ENCODE results near the gene MUC4.
"Not testable (repeated sequence)": the region's sequence is repeated elsewhere in the genome, so short reads cannot be mapped to it uniquely, and the experiment has no call there.

Gene MUC4

GRCh38 chr3:195715583-195716266 lies 96.0 kb downstream of the MUC4 start:
- no peak overlapping the region for H3K27ac ChIP-seq (ENCODE audit: low read depth, low read length)
- no peaks in the 10 kb centered on the region for H4K20me1 ChIP-seq (ENCODE audit: control insufficient read depth, insufficient read depth, low read depth, low read length)
- H3K4me3 ChIP-seq (ENCODE audit: low read length), result no peak overlapping the region
- no peak for TF ChIP-seq EZH2phosphoT487 (IDR thresholded peaks at IDR 0.05; ENCODE audit: borderline replicate concordance, low read length)
- no peak for TF ChIP-seq CTCF (IDR thresholded peaks at IDR 0.05; ENCODE audit: low read depth, low read length, poor library complexity, severe bottlenecking)
- H3K9me2 ChIP-seq (replicated peaks; ENCODE audit: control insufficient read depth, low read length), result no peaks in the 10 kb centered on the region
- H3K79me2 ChIP-seq (ENCODE audit: control insufficient read depth, low read length), result no peaks in the 10 kb centered on the region
- no peaks in the 10 kb centered on the region for H3K27me3 ChIP-seq (ENCODE audit: control insufficient read depth, low read length)
- no peaks in the 10 kb centered on the region for H3K9me3 ChIP-seq (ENCODE audit: control insufficient read depth, insufficient read depth, low read length)
- peaks cover under 1% of the 10 kb centered on the region for H3K4me1 ChIP-seq (ENCODE audit: control insufficient read depth, low read length)
- no peaks in the 10 kb centered on the region for H3K36me3 ChIP-seq (ENCODE audit: control insufficient read depth, low read length)
- no peak overlapping the region for H3K4me2 ChIP-seq (ENCODE audit: low read length)
- no peaks in the 10 kb centered on the region for H3F3A ChIP-seq (ENCODE audit: control insufficient read depth, insufficient read depth)

- no peaks in the 10 kb centered on the region for H3K4me1 ChIP-seq (ENCODE audit: control insufficient read depth, low read length)
These were observed 96.6 kb downstream of the MUC4 start for GRCh38 chr3:195715134-195715533.

GRCh38 chr3:195714380-195715011 lies 97.2 kb downstream of the MUC4 start:
- no peak overlapping the region for H3K4me3 ChIP-seq (ENCODE audit: low read length)
- no peaks in the 10 kb centered on the region for H4K20me1 ChIP-seq (ENCODE audit: control insufficient read depth, insufficient read depth, low read depth, low read length)
- H3K79me2 ChIP-seq (ENCODE audit: control insufficient read depth, low read length), result no peaks in the 10 kb centered on the region
- H3K9me3 ChIP-seq (ENCODE audit: control insufficient read depth, insufficient read depth, low read length), result no peaks in the 10 kb centered on the region
- H3K4me2 ChIP-seq (ENCODE audit: low read length), result no peak overlapping the region
- no peak overlapping the region for H3K27ac ChIP-seq (ENCODE audit: low read depth, low read length)
- TF ChIP-seq CTCF (IDR thresholded peaks at IDR 0.05; ENCODE audit: low read depth, low read length, poor library complexity, severe bottlenecking) (no peak), EZH2phosphoT487 (IDR thresholded peaks at IDR 0.05; ENCODE audit: borderline replicate concordance, low read length) (no peak)
- no peaks in the 10 kb centered on the region for H3K9me2 ChIP-seq (replicated peaks; ENCODE audit: control insufficient read depth, low read length)
- H3K4me1 ChIP-seq (ENCODE audit: control insufficient read depth, low read length), result no peaks in the 10 kb centered on the region
- H3F3A ChIP-seq (ENCODE audit: control insufficient read depth, insufficient read depth), result no peaks in the 10 kb centered on the region
- no peaks in the 10 kb centered on the region for H3K27me3 ChIP-seq (ENCODE audit: control insufficient read depth, low read length)
- no peaks in the 10 kb centered on the region for H3K36me3 ChIP-seq (ENCODE audit: control insufficient read depth, low read length)

More at GRCh38 chr3:195715134-195715533, 96.6 kb downstream of the MUC4 start:
- H4K20me1 ChIP-seq (ENCODE audit: control insufficient read depth, insufficient read depth, low read depth, low read length), result no peaks in the 10 kb centered on the region
- no peak overlapping the region for H3K4me2 ChIP-seq (ENCODE audit: low read length)
- no peaks in the 10 kb centered on the region for H3K79me2 ChIP-seq (ENCODE audit: control insufficient read depth, low read length)
- H3K36me3 ChIP-seq (ENCODE audit: control insufficient read depth, low read length), result no peaks in the 10 kb centered on the region
- no peaks in the 10 kb centered on the region for H3K9me2 ChIP-seq (replicated peaks; ENCODE audit: control insufficient read depth, low read length)
- H3K4me3 ChIP-seq (ENCODE audit: low read length), result no peak overlapping the region
- no peaks in the 10 kb centered on the region for H3K27me3 ChIP-seq (ENCODE audit: control insufficient read depth, low read length)
- no peak overlapping the region for H3K27ac ChIP-seq (ENCODE audit: low read depth, low read length)
- H3F3A ChIP-seq (ENCODE audit: control insufficient read depth, insufficient read depth), result no peaks in the 10 kb centered on the region
- no peaks in the 10 kb centered on the region for H3K9me3 ChIP-seq (ENCODE audit: control insufficient read depth, insufficient read depth, low read length)
- TF ChIP-seq EZH2phosphoT487 (IDR thresholded peaks at IDR 0.05; ENCODE audit: borderline replicate concordance, low read length), result no peak
- no peak for TF ChIP-seq CTCF (IDR thresholded peaks at IDR 0.05; ENCODE audit: low read depth, low read length, poor library complexity, severe bottlenecking)

GRCh38 chr3:195713150-195713549 lies 98.6 kb downstream of the MUC4 start:
- not testable (repeated sequence) for H3K27ac ChIP-seq (ENCODE audit: low read depth, low read length); H3K36me3 ChIP-seq (ENCODE audit: control insufficient read depth, low read length); H3K4me3 ChIP-seq (ENCODE audit: low read length); H4K20me1 ChIP-seq (ENCODE audit: control insufficient read depth, insufficient read depth, low read depth, low read length); H3K4me1 ChIP-seq (ENCODE audit: control insufficient read depth, low read length); H3K4me2 ChIP-seq (ENCODE audit: low read length); H3F3A ChIP-seq (ENCODE audit: control insufficient read depth, insufficient read depth); H3K79me2 ChIP-seq (ENCODE audit: control insufficient read depth, low read length); H3K27me3 ChIP-seq (ENCODE audit: control insufficient read depth, low read length); H3K9me3 ChIP-seq (ENCODE audit: control insufficient read depth, insufficient read depth, low read length); H3K9me2 ChIP-seq (replicated peaks; ENCODE audit: control insufficient read depth, low read length)

- H3K9me3 ChIP-seq (ENCODE audit: control insufficient read depth, insufficient read depth, low read length); H3K79me2 ChIP-seq (ENCODE audit: control insufficient read depth, low read length); H3K27me3 ChIP-seq (ENCODE audit: control insufficient read depth, low read length); H3K9me2 ChIP-seq (replicated peaks; ENCODE audit: control insufficient read depth, low read length); H3K4me1 ChIP-seq (ENCODE audit: control insufficient read depth, low read length); H3K4me3 ChIP-seq (ENCODE audit: low read length); H3K27ac ChIP-seq (ENCODE audit: low read depth, low read length); H3K36me3 ChIP-seq (ENCODE audit: control insufficient read depth, low read length); H3F3A ChIP-seq (ENCODE audit: control insufficient read depth, insufficient read depth); H3K4me2 ChIP-seq (ENCODE audit: low read length); H4K20me1 ChIP-seq (ENCODE audit: control insufficient read depth, insufficient read depth, low read depth, low read length): not testable (repeated sequence)
These were observed 99.2 kb downstream of the MUC4 start for GRCh38 chr3:195712535-195712910.
